HG03064 (cell line): ENCODE measurements around the gene DECR2.
"Not testable (repeated sequence)": the region's sequence is repeated elsewhere in the genome, so short reads cannot be mapped to it uniquely, and the experiment has no call there.

Experiments
- ATAC-seq: cut with Tn5 transposase; IDR thresholded peaks from one replicate; pipeline ENCODE4 v1.9.1; 2021; ENCODE audit warnings: low read depth; ENCODE audit not compliant: unreplicated experiment

Gene DECR2

GRCh38 chr16:401468-402348 is at the start of gene DECR2:
Gene DECR2, plus strand, starts transcription at chr16:401885. Its CDS starts 79 bp downstream, at chr16:401964.
- ATAC-seq = peak; percentile 40

- ATAC-seq = peak; percentile 44
Measured at GRCh38 chr16:352547-353403, 48.9 kb upstream of the DECR2 start, which contains the start of gene AXIN1. Gene AXIN1, minus strand, starts transcription at chr16:352723. Its CDS starts 5,698 bp downstream, at chr16:347025.

DNA sequence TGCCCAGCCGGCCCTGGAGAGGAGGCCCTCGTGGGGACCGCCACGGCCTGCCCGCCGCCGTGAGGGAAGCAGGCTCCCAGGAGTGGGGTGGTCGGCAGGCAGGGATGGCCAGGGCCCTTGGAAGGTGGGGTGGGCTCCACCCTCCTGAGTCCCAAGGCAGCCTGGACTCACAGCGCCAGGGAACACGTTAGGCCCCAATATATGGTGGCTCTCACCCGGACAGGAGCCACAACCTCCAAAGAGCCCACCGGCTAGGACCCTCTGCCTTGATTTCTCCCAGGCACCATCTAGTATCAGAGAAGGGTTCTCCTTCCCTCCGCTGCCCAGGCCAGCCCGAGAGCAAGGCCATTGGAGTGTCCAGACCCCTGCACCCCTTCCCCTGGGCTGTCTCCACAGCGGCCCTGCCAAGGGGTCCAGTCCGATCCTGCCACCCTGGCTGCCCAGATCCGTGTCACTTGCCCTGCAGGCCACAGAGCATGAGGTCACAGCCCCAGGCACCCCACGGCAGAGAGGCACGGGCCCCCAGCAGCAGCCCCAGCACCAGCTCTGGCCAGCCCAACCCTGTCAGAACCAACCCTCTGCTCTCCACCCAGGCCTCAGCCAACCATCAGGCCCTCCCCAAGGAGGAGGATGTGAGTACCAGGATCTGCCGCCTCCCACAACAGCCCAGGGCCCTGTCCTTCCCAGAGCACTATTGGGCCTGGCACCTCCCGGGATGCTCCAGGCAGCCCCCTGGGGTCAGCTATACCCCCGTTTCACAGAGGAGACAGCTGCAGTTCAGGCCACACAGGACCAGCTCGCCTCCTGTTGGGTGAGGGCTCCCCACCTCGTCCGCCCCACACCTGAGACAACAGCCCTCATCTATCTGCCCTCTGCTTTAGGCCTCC is 48.0 kb upstream of the DECR2 start:
- peak; percentile 5 for ATAC-seq

GRCh38 chr16:354291-354881 is 47.3 kb upstream of the DECR2 start:
- ATAC-seq = no peak

GRCh38 chr16:354971-355461 is 46.7 kb upstream of the DECR2 start:
- ATAC-seq = no peak

DNA sequence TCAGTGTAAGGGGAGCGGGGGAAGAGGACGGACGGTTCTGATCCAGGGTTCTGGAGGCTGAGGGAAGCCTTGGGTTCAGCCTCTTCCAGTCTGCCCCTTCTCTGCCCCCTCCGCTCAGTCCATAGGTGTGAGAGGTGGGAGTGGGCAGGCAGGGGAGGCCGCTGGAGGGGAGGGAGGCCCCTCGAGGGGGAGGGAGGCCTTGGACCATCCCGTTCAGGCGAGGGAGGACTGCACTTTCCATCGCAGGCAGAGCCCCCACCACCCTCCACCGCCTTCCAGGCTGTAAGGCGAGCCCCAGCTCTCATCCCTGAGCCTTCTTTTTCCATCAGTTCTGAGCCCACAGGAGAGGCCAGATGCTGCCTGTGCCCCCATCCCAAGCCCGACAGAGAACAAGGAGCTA is 44.9 kb upstream of the DECR2 start:
- ATAC-seq = no peak

DNA sequence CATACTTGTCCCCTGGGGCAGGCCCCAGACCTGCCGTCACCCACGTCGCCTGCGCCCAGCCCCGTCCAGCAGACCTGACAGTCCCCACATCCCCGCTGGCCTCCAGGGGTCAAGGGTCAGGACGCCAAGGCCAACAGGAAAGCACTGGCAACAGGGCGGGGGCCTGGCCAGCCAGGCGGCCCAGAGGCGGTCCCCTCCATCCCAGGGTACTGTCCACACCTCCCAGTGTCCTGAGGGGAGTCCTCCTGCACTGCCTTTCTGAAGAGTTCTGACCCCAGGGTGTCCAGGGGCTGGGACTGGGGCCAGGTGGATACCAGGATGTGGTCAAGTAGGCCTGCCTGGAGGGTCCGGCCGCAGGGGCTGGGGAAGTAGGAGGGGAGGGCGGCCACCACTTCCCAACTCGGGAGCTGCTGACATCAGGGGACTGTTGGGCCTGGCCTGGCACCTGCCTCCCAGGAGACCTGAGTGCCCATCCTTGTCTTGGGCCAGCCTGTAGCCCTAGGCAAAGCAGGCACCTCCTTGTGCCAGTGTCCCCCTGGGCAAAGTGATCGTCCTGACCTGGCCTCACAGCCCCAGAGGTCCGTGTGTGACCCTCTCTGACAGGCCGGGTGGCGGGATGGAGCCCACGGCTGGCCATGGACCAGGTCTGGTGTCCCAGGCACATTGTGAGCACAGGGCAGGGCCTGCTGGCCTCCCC is 42.5 kb upstream of the DECR2 start:
- ATAC-seq = no peak

DNA sequence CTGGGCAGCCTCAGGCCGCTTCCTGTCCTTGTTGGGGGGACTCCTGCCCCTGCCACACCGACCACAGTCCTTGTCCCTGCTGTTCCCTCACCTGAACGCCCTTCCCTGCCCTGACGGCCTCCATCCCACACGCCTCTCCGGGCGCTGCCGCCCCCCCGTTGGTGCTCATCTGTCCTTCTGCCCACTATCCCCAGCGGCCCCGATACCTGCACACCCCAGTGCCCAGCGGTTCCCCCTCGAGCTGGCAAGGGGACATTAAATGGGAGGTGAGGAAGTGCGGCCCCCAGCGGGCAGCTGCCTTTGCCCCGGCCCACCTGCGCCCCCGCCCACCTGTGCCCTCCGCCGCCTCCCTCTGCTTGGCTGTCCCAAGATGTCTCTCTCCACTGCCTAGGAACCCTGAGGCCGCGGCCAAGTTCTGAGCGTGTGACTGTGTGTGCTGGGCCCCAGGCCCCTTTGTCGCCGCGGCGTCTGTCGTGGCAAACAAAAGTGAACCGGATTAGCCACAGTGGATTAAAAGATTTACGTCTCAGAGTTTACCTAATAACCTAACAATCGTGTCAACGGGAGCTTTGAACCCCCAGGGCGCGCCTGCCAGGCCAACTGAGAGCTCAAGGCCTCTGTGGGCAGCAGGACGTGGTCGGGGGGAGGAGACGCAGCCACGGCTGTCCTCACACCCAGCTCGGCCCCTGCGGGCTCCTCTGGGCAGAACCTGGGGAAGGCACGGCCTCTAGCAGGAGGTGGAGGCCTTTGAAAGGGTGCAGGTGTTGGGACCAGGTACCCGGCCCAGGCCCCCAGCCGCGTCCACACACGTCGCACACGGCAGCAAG is 41.6 kb upstream of the DECR2 start:
- ATAC-seq = no peak

DNA sequence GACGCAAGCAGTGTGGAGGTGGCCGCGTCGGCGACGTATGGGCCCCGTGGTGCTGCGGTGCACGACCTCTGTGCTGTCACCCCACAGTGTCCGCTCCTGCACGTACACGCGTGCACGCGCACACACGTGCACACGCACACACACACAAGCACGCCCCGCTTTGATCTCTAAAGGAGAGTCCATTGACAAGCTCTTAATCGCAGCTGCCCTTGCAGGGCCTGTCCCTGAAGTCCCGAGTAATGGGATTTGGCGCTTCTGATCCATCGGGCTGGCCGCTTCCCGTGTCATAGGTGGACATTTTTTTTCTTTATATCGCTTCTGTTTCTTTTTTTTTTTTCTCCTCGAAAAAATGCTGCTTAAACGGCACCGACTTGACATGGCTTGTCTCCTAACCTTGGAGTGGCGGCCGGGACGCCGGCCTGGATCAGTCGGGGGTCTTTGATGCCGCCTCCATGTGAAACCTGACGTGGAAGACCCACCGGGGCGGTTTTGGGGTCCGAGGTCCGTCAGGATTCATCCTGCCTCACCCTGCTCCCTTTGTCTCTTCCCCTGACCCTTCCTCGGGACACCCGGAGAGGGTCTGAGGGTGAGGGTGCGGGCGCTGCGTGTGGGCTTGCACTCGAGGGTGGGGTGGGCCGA is 40.9 kb upstream of the DECR2 start:
- no peak for ATAC-seq

DNA sequence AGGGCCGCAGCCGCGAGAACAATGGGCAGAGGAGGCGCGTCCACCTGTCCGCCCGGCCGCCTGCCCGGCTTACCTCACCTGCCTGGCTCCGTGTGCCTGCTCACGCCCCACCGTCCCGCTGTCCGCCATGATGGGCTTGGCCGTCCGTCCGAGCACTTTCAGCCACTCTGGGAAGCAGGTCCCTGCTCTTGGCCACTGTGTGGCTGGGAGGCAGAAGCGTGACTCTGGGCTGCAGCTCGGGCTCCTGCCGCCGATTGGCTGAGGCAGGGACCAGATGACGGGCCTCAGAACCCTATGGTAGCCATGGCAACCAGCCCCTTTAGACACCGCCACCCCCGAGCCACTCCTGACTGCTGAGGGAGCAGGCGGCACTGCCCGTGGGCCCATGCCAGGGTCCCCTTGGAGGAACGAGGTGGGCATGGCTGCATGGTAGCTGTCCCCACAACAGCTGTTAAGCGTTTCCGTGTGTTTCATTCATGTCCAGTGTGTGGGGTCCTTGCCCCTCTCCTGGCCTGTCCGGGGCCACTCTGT is 40.3 kb upstream of the DECR2 start:
- no peak for ATAC-seq

DNA sequence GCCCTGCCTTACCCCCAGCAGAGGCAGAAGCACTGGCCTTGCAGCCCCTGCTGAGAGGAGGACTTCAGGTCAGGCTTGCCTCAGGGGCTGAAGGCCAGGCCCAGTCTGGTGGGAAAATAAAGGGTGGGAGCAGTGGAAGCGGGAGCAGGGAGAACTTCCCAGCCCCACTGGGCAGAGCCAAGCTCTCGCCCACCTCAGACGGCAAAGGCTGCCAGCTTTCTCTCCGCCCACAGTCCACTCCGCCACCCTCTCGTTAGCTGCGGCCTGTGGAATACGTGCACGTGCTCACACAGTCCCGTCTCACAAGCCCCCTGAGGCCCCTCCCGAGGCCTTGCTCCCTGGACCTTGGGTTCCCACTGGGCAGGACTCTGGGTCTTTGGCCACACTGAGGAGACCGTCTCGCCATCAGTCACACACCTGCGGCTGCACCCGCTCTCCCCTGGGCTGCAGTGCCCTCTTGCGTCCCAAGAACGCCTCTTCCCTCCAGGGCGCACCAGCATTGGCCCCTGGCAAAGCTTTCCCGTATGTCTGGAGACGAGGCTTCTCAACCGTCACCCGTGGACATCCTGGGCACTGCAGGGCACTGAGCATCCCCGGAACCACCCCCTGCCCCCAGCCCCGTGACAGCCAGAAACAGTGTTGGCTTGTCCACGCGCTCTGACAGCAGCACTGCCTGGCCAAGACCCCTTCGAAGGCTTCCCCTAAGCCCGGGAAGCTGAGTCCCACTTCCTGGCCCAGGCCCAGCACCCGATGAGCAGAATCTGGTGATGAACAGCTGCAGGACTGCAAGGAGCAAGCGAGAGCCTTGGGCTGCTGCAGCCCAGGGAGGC is 39.6 kb upstream of the DECR2 start:
- ATAC-seq = no peak

DNA sequence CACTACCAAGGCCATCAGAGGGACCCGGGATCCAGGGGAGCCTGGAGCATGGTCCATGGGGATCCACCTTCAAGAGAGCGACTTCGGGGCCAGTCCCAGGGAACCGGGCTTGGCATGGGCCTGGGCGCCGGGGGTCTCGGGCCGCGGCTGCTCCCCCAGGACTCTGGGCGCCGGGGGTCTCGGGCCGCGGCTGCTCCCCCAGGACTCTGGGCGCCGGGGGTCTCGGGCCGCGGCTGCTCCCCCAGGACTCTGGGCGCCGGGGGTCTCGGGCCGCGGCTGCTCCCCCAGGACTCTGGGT is 39.0 kb upstream of the DECR2 start:
- ATAC-seq = not testable (repeated sequence)

DNA sequence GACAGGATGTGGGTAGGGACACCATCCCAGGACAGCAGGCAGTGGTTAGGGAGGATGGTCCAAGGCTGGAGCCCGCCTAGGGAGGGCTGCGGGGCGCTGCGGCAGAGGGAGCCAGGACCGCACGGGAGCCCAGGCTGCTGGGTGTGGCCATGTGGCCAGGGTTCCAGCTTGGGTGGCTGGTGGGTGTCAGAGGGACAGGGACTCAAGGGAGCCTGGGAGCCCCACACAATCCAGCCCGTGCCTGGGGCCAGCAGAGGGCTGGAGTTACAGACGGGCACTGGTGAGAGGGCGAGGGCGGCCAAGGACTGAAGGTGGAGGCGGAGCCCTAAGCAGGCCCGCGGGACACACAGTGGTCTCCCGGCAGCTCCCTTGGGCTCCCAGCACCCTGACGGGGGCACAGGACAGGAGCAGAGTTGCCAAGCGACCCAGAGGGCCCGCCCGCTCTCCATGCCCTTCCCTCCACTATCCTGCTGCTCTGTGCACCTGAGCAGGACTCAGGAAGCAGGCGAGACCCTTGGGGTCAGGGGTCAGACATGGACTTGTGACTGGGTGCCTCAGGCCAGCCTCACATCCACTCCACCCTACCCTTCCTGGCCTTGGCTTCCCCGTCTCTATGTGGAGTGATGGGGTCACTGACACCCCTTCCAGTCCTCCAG is 38.4 kb upstream of the DECR2 start:
- ATAC-seq = no peak

DNA sequence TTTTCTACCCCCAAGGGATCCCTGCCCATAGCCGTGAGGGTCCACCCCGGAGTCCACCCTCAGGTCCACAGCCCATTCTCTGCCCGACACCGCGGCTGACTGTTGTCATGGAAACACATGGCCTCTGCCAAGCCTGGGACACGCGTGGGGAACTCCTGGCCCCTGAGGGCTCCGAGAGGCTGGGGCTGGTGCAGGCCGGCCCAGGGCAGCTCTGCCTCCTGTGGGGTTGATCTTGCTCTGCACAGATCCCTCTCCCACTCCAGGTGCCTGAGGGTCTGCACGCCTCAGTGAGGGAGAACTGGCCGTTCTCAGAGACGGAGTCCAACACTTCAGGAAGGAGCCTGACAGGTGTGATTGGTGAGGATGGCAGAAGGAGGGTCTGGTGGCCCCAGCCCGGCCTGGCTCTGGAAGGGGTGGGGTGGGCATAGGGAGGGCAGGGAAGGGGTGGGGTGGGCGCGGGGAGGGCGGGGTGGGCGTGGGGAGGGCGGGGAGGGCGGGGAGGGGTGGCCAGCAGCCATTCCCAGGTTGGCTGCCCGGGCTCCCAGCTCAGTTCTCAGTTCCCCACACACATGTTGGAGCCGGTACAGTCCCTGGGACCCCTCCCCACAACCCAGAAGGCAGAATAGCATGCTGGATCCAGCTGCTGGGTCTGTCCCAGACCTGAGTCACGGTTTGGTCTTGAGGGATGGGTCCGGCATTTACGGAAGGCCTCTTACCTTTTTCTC is 37.8 kb upstream of the DECR2 start:
- no peak for ATAC-seq

GRCh38 chr16:364595-365491 is 36.8 kb upstream of the DECR2 start:
- ATAC-seq = no peak
